Nephron (organoid): ENCODE results near the gene KLHL29.
A peak's percentile ranks its signal among the peaks of the same experiment; 100 is the strongest.

Source experiments
- H3K27ac Mint-ChIP-seq, 3 experiments: 2 replicates each; pipeline ENCODE4 v1.8.0; 2020; ENCODE audit warnings: mixed read lengths in 3 of 3, mild to moderate bottlenecking in 2 of 3, moderate library complexity in 1 of 3
- H3K27me3 Mint-ChIP-seq: 2 replicates; pipeline ENCODE4 v1.8.0; 2021; ENCODE audit warnings: low read depth, mild to moderate bottlenecking, moderate library complexity, mixed read lengths
- H3K36me3 Mint-ChIP-seq: 2 replicates; pipeline ENCODE4 v1.8.0; 2020; ENCODE audit warnings: low read depth, mixed read lengths
- H3K4me1 Mint-ChIP-seq: 2 replicates; pipeline ENCODE4 v1.8.0; 2020; ENCODE audit warnings: mixed read lengths
- H3K4me3 Mint-ChIP-seq, 3 experiments: 2 replicates each; pipeline ENCODE4 v1.8.0; 2020; ENCODE audit warnings: mild to moderate bottlenecking in 3 of 3, mixed read lengths in 3 of 3, moderate library complexity in 2 of 3
- H3K9me3 Mint-ChIP-seq: 2 replicates; pipeline ENCODE4 v1.8.0; 2020; ENCODE audit warnings: mixed read lengths
- TF ChIP-seq, protein P1 (sequence below), 3 experiments: fragments of 200-600 bp; sonication (generic); IDR thresholded peaks; one replicate each; pipeline ENCODE4 v1.5.0; 2021; ENCODE audit warnings: antibody characterized with exemption in 3 of 3; ENCODE audit not compliant: unreplicated experiment in 3 of 3

The KLHL29 gene

DNA sequence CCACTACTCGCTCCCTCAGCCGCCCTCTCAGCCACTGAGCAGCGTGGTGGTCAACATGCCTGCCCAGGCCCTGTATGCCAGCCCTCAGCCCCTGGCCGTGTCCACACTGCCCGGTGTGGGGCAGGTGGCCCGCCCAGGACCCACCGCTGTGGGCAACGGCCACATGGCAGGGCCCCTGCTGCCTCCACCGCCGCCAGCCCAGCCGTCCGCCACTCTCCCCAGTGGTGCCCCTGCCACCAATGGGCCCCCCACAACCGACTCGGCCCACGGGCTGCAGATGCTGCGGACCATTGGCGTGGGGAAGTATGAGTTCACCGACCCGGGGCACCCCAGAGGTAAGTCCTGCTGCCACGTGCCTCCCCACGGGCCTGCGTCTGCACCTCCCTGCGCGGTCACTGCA lies 257.5 kb downstream of the KLHL29 start:
- Mint-ChIP-seq H3K36me3 (peaks cover 32% of the 10 kb centered on the region), H3K27me3 (peaks cover 4% of the 10 kb centered on the region), H3K4me1 (peaks cover 10% of the 10 kb centered on the region), H3K4me3 (no peak overlapping the region), H3K27ac (no peak overlapping the region), H3K9me3 (no peaks in the 10 kb centered on the region)
- TF ChIP-seq, protein P1, sequence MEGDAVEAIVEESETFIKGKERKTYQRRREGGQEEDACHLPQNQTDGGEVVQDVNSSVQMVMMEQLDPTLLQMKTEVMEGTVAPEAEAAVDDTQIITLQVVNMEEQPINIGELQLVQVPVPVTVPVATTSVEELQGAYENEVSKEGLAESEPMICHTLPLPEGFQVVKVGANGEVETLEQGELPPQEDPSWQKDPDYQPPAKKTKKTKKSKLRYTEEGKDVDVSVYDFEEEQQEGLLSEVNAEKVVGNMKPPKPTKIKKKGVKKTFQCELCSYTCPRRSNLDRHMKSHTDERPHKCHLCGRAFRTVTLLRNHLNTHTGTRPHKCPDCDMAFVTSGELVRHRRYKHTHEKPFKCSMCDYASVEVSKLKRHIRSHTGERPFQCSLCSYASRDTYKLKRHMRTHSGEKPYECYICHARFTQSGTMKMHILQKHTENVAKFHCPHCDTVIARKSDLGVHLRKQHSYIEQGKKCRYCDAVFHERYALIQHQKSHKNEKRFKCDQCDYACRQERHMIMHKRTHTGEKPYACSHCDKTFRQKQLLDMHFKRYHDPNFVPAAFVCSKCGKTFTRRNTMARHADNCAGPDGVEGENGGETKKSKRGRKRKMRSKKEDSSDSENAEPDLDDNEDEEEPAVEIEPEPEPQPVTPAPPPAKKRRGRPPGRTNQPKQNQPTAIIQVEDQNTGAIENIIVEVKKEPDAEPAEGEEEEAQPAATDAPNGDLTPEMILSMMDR (IDR thresholded peaks at IDR 0.05; ENCODE audit: unreplicated experiment in 3 of 3) = no peak

- Mint-ChIP-seq H3K27ac (peak overlapping the region in 1 of 3 experiments; percentile 19), H3K4me1 (peaks cover 10% of the 10 kb centered on the region), H3K27me3 (peaks cover 6% of the 10 kb centered on the region), H3K36me3 (peaks cover 32% of the 10 kb centered on the region), H3K4me3 (no peak overlapping the region), H3K9me3 (no peaks in the 10 kb centered on the region)
- TF ChIP-seq, protein P1 (IDR thresholded peaks at IDR 0.05; ENCODE audit: unreplicated experiment in 3 of 3) = no peak
These were observed 260.3 kb downstream of the KLHL29 start for GRCh38 chr2:23645230-23645808.

GRCh38 chr2:23647563-23647962 lies 262.6 kb downstream of the KLHL29 start:
- H3K27me3 Mint-ChIP-seq = peaks cover 6% of the 10 kb centered on the region
- no peak overlapping the region for H3K27ac Mint-ChIP-seq
- no peak overlapping the region for H3K4me3 Mint-ChIP-seq
- H3K4me1 Mint-ChIP-seq = peaks cover 10% of the 10 kb centered on the region
- TF ChIP-seq, protein P1 (IDR thresholded peaks at IDR 0.05; ENCODE audit: unreplicated experiment in 3 of 3) = no peak
- H3K9me3 Mint-ChIP-seq = no peaks in the 10 kb centered on the region
- H3K36me3 Mint-ChIP-seq = peaks cover 30% of the 10 kb centered on the region

- Mint-ChIP-seq H3K4me3 (no peak overlapping the region), H3K9me3 (no peaks in the 10 kb centered on the region), H3K36me3 (peaks cover 21% of the 10 kb centered on the region), H3K27ac (no peak overlapping the region), H3K27me3 (peaks cover 6% of the 10 kb centered on the region), H3K4me1 (peaks cover 10% of the 10 kb centered on the region)
- TF ChIP-seq, protein P1 (IDR thresholded peaks at IDR 0.05; ENCODE audit: unreplicated experiment in 3 of 3) = no peak
These were observed 264.3 kb downstream of the KLHL29 start for GRCh38 chr2:23649303-23649702.

GRCh38 chr2:23649819-23650218 lies 264.8 kb downstream of the KLHL29 start:
- peaks cover 10% of the 10 kb centered on the region for H3K4me1 Mint-ChIP-seq
- H3K4me3 Mint-ChIP-seq = no peak overlapping the region
- no peak overlapping the region for H3K27ac Mint-ChIP-seq
- peaks cover 6% of the 10 kb centered on the region for H3K27me3 Mint-ChIP-seq
- H3K9me3 Mint-ChIP-seq = no peaks in the 10 kb centered on the region
- H3K36me3 Mint-ChIP-seq = peaks cover 21% of the 10 kb centered on the region
- TF ChIP-seq, protein P1 (IDR thresholded peaks at IDR 0.05; ENCODE audit: unreplicated experiment in 3 of 3) = no peak
